Left renal cortex interstitium (tissue), 4 donors: ENCODE results near the gene IQSEC2. TPM values are rescaled to one million over a fixed set of nuclear protein-coding genes. Genes with fewer than 3 reads are reported as not detected.

ENCODE experiments used
- DNase-seq, 4 donors: peaks; one replicate each; pipeline ENCODE4 v3.0.0-alpha.2; 2013; ENCODE audit warnings: low read depth in 4 of 4, low spot score in 2 of 4, missing footprints in 1 of 4
- polyA plus RNA-seq, 4 donors: library from polyadenylated mRNA; unstranded; fragments of 120-200 nt; gene quantifications; one replicate each; pipeline ENCODE4 v1.2.1, GENCODE V29; 2013; ENCODE audit not compliant: insufficient read length in 4 of 4

Gene IQSEC2
- polyA plus RNA-seq, 4 donors = 12.3 to 18.0 (median 15.2) TPM

GRCh38 chrX:53272808-53273337, 8.5 kb downstream of the IQSEC2 start:
- no peak for DNase-seq

GRCh38 chrX:53269536-53270107, 11.8 kb downstream of the IQSEC2 start:
- no peak for DNase-seq

GRCh38 chrX:53268173-53268572, 13.2 kb downstream of the IQSEC2 start:
- no peak for DNase-seq

GRCh38 chrX:53266914-53267313, 14.5 kb downstream of the IQSEC2 start:
- no peak for DNase-seq

- no peak for DNase-seq
Measured at GRCh38 chrX:53265771-53266574, 15.4 kb downstream of the IQSEC2 start.

- DNase-seq = no peak
Measured at GRCh38 chrX:53263597-53264094, 17.7 kb downstream of the IQSEC2 start.

GRCh38 chrX:53262918-53263394, 18.4 kb downstream of the IQSEC2 start:
- no peak for DNase-seq

GRCh38 chrX:53262189-53262917, 19.0 kb downstream of the IQSEC2 start:
- no peak for DNase-seq

- DNase-seq = no peak
Measured at GRCh38 chrX:53261355-53261972, 19.9 kb downstream of the IQSEC2 start.

- no peak for DNase-seq
Measured at GRCh38 chrX:53260836-53261235, 20.5 kb downstream of the IQSEC2 start.

GRCh38 chrX:53257670-53258423, 23.5 kb downstream of the IQSEC2 start:
- DNase-seq = no peak

- DNase-seq = no peak
Measured at GRCh38 chrX:53257166-53257565, 24.2 kb downstream of the IQSEC2 start.

GRCh38 chrX:53256446-53257041, 24.8 kb downstream of the IQSEC2 start:
- DNase-seq = no peak

GRCh38 chrX:53255738-53256191, 25.6 kb downstream of the IQSEC2 start:
- DNase-seq = no peak

- no peak for DNase-seq
Measured at GRCh38 chrX:53254570-53255461, 26.6 kb downstream of the IQSEC2 start.

- DNase-seq = no peak
Measured at GRCh38 chrX:53253293-53254020, 27.9 kb downstream of the IQSEC2 start.

GRCh38 chrX:53251307-53251706, 30.1 kb downstream of the IQSEC2 start:
- DNase-seq = no peak

- DNase-seq = no peak
Measured at GRCh38 chrX:53250556-53250955, 30.8 kb downstream of the IQSEC2 start.
